T47D (cell line): Measurements from ENCODE around the gene TRAPPC2L.

Source experiments
- DNase-seq, 2 experiments: peaks; one replicate each; pipeline versions ENCODE4 v3.0.0 to v3.0.0-alpha.2; 2011 to 2012; ENCODE audit warnings: low read depth in 1 of 2, low spot score in 1 of 2
- JUND ChIP-seq: IDR thresholded peaks from 2 replicates; pipeline ENCODE4 v1.6.1; 2012; ENCODE audit warnings: low read depth
- in situ Hi-C: cut with HindIII; loops from 2 replicates; pipeline ENCODE4 v1.10.0; 2016; ENCODE audit warnings: low sequenced_read_pairs, low pct_unique_long_range_greater_than_20kb

TRAPPC2L gene

DNA sequence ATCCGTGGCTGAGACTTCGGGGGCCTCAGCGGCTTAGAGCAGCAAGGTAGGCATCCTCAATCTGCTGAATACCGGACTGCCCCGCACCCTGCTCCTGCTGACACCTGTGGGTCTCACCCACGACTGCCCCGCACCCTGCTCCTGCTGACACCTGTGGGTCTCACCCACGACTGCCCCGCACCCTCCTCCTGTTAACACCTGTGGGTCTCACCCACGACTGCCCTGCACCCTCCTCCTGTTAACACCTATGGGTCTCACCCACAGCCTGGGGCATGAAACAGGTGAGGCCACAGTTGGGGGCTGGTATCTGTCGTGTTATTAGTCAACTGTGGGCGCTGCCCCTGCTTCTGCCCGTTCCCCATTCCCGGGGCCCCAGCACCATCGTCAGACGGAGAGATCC is 45.8 kb downstream of the TRAPPC2L start:
- no peak for DNase-seq
- in situ Hi-C loops: no loop called here
- TF ChIP-seq JUND: no peak

DNA sequence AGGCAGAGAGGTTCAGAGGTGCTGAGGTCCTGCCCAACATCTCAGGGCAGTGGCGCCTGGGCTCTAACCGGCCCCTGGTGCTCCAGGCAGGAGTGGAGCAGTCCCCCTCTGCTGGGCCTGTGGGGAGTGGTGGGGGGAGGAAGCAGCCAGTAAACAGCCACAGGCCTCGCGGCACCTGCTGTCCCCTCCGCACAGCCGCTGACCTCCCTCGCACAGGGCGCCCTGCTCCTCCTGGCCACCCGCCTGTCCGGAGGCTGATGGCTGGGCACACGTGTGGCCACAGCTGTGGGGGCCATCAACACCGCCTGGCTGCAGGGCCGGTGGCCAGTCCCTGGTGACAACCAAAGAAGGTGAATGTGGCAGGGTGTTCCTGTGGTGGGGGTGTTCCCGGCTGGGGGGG is 46.3 kb downstream of the TRAPPC2L start:
- in situ Hi-C loops: no loop called here
- TF ChIP-seq JUND: no peak
- no peak for DNase-seq

DNA sequence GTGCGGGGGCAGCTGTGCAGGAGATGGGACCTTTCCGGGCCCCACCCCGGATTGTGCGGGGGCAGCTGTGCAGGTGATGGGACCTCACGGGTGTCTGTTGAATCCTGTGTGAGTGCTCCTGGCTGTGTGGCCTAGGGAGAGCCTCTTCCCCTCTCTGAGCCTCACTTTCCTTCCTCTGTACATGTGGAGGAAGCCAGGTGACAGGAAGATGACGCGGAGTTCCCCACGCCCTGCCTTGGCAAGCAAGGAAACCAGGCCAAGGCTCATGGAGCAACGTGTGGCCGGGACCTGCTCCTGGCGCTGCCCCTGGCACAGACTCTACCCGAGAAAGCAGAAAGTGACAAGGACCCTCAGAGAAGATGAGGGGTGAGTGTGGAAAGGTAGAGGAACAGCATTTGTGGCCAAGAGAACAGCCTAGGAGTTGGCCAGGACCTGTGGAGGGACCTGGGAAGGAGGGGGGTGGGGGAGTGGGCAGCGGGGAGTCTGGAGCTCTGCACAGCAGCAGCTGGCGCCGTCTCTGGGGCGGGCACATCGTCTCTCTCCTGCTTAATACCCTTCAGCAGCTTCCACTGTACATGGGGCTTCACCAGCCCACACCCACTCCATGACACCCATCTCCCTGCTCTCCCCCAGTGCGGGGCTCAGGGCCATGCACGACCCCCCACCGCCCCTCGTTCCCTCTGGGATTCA is 47.9 kb downstream of the TRAPPC2L start:
- no peak for DNase-seq
- in situ Hi-C loops: no loop called here
- TF ChIP-seq JUND: no peak

DNA sequence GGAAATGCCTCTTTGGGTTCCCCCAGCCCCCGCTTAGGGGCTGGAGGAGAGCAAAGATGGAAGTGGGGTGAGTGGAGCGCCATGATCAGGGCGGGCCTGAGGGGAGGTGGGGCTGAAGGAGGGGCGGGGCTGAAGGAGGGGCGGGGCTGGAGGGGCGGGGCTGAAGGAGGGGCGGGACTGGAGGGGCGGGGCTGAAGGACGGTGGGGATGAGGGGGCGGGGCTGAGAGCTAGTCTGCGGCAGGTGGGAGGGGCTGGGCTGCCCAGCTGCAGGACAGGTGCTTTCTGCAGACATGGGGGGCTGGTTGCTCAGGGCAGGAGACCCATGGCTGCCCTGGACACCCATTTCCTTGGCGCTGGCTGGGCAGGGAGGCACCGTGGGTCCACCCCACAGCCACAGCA is 48.6 kb downstream of the TRAPPC2L start:
- TF ChIP-seq JUND: no peak
- peak; percentile 73 to 81 for DNase-seq
- in situ Hi-C loops: no loop called here

DNA sequence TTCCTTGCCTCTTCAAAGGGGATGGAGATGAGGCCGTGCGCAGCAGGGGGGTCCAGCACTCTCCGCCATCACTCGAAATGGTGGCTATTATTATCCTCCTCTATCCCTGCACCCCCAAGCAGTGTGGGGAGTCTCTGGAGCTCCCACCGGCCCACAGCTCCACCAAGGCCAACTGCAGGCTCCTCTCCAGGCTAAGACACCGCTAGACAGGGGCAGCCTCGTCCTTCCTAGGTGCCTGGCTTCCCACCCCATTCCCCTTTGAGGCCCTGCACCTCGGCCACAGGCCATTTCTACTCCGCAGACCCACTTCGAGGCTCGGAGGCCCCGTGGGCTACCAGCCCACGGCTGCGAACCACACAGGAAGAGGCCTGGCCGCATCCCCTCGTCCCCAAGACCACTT is 49.1 kb downstream of the TRAPPC2L start:
- in situ Hi-C loops: no loop called here
- DNase-seq: no peak
- no peak for TF ChIP-seq JUND

DNA sequence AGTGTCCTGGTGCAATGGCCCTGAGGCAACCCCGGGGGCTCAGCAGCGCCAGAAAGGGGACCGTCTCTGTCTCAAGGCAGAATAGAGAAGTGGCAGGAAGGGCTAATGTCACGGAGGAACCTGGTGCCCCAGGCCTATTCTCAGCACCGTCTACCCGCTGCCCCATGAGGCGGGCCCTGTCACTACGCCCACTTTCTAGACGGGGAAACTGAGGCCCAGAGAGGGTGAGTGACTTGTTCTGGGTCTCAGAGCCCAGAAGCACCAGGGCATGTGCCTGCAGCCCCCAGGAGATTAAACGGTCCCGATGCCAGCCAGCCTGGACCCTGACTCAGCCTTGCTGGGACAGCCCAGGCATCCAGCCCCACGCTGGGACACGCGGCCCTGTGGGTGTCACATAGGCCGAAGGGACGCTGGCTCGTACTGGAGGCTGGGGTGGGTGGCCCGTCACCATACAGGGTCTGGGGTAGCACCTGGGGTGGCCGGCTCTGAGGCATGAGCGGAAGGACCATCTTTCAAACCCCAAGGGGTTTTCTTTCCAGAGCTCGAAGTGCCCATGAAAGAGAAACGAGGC is 49.7 kb downstream of the TRAPPC2L start:
- in situ Hi-C loops: no loop called here
- no peak for TF ChIP-seq JUND
- DNase-seq: no peak

DNA sequence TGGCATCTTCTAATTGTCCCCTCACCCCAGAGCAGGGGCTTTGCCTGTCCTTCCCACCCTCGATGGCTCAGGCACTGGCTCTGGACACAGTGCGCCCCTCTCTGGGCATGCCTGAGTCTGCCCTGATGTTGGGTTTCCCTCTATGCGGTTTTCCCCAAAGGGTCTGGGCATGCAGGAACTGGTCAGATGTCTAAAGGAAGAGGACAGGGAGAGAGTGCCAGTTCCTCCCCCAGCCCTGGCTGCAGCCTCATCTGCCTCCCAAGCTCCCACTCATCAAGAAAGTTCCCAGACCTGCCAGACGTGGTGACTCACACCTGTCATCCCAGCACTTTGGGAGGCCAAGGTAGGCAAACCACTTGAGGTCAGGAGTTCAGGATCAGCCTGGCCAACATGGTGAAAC is 50.8 kb downstream of the TRAPPC2L start:
- DNase-seq: peak in 1 of 2 experiments; percentile 91
- in situ Hi-C loops: no loop called here
- TF ChIP-seq JUND: no peak

DNA sequence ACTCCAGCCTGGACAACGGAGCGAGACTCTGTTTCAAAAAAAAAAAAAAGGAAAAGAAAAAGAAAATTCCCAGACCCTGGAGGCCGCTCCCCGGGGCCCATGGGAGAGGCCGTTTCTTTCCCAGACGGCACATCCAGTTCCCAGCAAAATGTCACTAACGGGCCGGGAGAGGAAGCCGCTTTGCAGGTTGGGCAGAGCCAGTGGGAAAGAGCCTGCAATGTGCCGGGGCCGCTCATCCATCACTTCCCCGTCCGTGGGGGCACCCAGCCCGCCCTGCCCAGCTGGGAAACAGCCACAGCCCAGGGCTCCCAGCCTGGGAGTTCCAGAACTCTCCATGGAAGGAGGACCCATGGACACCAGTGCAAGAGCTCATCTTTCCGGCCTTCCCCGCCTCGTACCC is 51.4 kb downstream of the TRAPPC2L start:
- in situ Hi-C loops: no loop called here
- no peak for DNase-seq
- TF ChIP-seq JUND: no peak

DNA sequence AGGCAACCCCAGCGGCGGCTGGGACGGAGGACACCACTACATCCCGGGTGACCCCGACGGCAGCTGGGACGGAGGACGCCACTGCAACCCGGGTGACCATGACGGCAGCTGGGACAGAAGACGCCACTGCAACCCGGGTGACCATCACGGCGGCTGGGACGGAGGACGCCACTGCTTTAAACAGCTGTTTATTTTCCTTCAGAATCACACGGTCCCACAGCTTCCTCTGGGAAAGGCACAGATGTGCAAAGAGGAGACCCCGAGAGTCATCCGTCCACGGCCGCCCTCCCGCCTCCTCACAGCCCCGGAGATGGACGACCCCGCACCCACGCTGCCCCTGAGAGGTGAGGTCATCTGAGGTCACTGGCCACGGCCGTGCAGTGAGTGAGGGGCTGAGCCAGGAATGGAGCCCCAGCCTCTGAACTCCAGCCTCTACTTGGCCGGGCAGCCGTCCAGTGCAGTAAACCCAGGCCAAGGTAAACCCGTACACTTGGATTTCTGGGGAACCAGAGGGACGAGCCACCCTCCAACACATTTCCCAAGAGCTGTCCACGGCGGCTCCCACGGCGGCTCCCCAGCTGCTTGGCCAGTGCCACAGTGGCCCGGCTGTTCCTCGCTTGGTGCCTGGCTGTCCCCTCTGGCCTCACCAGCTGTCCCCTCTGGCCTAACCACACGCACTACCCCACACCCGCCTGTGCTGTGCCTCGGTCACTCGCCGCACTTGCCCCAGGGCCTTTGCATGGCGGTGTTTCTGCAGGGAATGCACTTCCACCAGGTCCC is 52.7 kb downstream of the TRAPPC2L start:
- in situ Hi-C loops: no loop called here
- DNase-seq: no peak
- no peak for TF ChIP-seq JUND

DNA sequence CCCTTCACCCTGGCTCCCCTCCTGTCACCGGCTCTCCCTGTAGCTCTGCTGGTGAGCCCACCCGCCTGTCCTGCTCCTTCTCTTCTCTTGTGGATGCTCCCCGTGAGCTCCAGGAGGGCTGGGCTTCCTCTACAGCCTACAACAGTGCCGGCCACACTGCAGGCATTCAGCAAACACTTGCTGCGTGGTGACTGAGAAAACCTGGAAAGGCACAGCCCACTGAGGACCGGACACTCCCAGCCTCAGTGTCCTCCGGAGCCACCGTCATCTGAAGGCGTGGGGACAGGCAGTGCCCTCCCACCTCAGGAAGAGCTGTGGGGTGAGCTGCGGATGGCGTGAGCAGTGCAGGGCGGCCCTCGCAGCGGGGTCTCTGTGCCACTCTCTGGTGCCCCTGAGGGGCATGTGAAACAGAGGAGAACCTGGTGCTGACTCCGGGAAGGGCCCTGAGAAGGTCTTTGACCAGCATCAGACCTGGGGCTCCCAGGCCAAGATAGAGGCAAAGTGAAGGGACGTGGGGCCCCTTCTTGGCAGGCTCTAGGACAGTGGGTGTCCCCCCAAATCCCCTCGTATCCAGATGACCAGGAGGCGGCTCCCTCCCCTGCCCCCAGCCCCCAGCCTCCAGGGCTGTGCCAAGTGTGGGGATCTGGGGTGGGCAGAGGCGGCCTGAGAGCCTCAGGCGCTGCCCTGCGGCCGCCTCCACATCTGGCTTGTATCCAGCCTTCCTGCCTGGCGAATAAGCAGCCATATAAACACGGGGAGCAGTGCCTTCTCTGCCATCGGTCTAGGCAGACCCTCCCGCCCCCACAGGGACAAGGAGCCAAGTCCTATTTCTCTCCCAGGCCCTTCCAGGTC is 53.6 kb downstream of the TRAPPC2L start:
- DNase-seq: peak in 1 of 2 experiments; percentile 51
- TF ChIP-seq JUND: no peak
- in situ Hi-C loops: no loop called here

DNA sequence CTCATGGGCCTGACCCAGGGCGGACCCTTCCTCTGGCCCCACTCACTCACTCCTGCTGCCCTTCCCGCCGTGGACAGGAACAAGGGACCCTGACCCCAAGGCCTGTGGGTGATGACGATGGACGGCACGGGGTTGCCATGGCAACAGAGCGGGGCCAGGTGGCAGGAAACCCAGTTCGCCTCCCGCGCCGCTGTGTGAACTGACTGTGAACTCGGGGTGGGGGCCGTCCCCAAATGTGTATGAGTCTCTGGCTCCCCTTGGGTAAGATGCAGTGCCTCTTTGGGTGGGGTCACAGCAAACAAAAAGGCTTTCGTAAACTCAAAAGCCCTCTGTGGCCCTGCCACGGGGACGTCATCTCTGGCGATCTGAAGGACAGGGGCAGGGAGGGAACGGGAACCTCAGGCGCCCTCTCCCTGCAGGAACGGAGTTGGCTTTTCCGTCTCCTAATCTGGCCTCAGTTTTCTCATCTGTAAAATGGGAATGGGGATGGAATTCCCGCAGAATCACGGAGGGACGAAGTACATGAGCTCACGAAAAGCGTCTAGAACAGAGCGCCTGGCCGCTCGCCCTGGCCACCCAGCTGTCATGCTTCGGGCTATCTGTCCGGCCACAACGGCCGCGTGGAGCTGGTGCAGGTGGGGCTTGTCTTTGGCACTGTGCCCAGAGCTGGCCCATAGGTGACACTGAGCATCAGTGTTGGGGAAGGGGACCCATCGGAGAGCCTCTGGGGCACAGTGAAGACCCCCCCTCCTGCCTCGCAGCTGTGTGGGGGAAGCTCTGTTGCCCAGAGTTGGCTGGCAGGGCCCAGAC is 54.4 kb downstream of the TRAPPC2L start:
- DNase-seq: no peak
- in situ Hi-C loops: no loop called here
- TF ChIP-seq JUND: no peak

DNA sequence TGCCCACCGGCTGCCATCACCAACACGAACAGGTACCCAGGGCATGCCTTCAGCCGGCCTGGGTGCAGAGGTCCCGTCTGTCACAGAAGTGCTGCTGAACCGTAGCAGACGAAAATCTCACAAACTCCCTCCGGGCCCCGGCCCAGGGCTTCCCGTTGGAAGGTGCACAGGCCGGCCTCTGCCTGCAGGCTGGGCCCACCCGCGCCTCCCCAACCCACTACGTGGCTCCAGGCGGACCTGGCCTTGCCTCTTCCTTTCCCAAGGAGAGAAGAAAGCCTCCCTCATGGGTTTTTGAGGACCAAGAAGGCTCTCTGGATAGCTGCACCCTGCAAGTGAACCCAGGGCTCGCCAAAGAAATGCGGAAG is 55.0 kb downstream of the TRAPPC2L start:
- in situ Hi-C loops: no loop called here
- TF ChIP-seq JUND: no peak
- no peak for DNase-seq
